Posterior vena cava (tissue), 2 donors: Measurements from ENCODE around the gene NANOS2. TPM values are rescaled to one million over a fixed set of nuclear protein-coding genes. Genes with fewer than 3 reads are reported as not detected.

Source experiments
- DNase-seq: peaks from one replicate; pipeline ENCODE4 v3.0.0-alpha.2; 2020; ENCODE audit warnings: low spot score
- intact Hi-C, 2 donors: fragments of 100-400 bp; cut with DNase I; formaldehyde crosslinking; loops; one replicate each; pipeline versions ENCODE4 v1.14.1 to v1.14.2; 2022 to 2023
- long read RNA-seq, 2 donors: library from polyadenylated mRNA; unstranded; transcript quantifications; one replicate each; pipeline ENCODE4 v2.0.0, GENCODE V29; 2020 to 2021
- total RNA-seq, 2 donors: library from RNA; stranded (reverse); fragmentation: NEBNext Ultra II Directional; extraction: Animal tissue kit (Norgen Biotek cat#: 25700); gene quantifications; one replicate each; pipeline ENCODE4 v1.2.1, GENCODE V29; 2021
- donor health status: DM: yes; HTN: yes; CAD: no.
- donor health status: DM: yes; HTN: yes; CAD: no.

Gene NANOS2
- total RNA-seq = not detected
- long read RNA-seq, donor 1 = 0 reads
- long read RNA-seq, donor 2 = 0 reads

- intact Hi-C loops = no loop called here
Observed at GRCh38 chr19:45913874-45914830, at the start of gene NANOS2. TSS of gene NANOS2 (minus strand) at chr19:45914778. CDS start at chr19:45914693, 85 bp downstream.

GRCh38 chr19:45962021-45962420 is 47.4 kb upstream of the NANOS2 start:
- no peak for DNase-seq
- intact Hi-C loops = no loop called here

More at GRCh38 chr19:45913874-45914830, at the start of gene NANOS2:
- DNase-seq = no peak

- intact Hi-C loops = no loop called here
- DNase-seq = no peak
Observed at GRCh38 chr19:45960595-45961235, 46.1 kb upstream of the NANOS2 start.

- intact Hi-C loops = no loop called here
Observed at GRCh38 chr19:45959517-45960025, 45.0 kb upstream of the NANOS2 start.

GRCh38 chr19:45958769-45959516 is 44.4 kb upstream of the NANOS2 start:
- intact Hi-C loops = no loop called here

More at GRCh38 chr19:45959517-45960025, 45.0 kb upstream of the NANOS2 start:
- DNase-seq = no peak

GRCh38 chr19:45958320-45958719 is 43.7 kb upstream of the NANOS2 start:
- no peak for DNase-seq
- intact Hi-C loops = no loop called here

More at GRCh38 chr19:45958769-45959516, 44.4 kb upstream of the NANOS2 start:
- DNase-seq = no peak

GRCh38 chr19:45955905-45956608 is 41.5 kb upstream of the NANOS2 start:
- DNase-seq = no peak
- intact Hi-C loops = no loop called here

GRCh38 chr19:45954156-45954555 is 39.6 kb upstream of the NANOS2 start:
- intact Hi-C loops = no loop called here
- DNase-seq = no peak

GRCh38 chr19:45953676-45954075 is 39.1 kb upstream of the NANOS2 start:
- intact Hi-C loops = no loop called here
- DNase-seq = no peak

GRCh38 chr19:45952686-45953505 is 38.3 kb upstream of the NANOS2 start:
- no peak for DNase-seq
- intact Hi-C loops = no loop called here

GRCh38 chr19:45952341-45952685 is 37.7 kb upstream of the NANOS2 start:
- DNase-seq = no peak
- intact Hi-C loops = no loop called here

GRCh38 chr19:45947926-45948325 is 33.3 kb upstream of the NANOS2 start:
- DNase-seq = no peak
- intact Hi-C loops = no loop called here

- no peak for DNase-seq
- intact Hi-C loops = no loop called here
Observed at GRCh38 chr19:45940515-45940805, 25.9 kb upstream of the NANOS2 start.

GRCh38 chr19:45939792-45940514 is 25.4 kb upstream of the NANOS2 start:
- no peak for DNase-seq
- intact Hi-C loops = no loop called here

- no peak for DNase-seq
- intact Hi-C loops = no loop called here
Observed at GRCh38 chr19:45938733-45939319, 24.2 kb upstream of the NANOS2 start.

GRCh38 chr19:45935267-45935666 is 20.7 kb upstream of the NANOS2 start:
- DNase-seq = no peak
- intact Hi-C loops = no loop called here

GRCh38 chr19:45934551-45935230 is 20.1 kb upstream of the NANOS2 start:
- intact Hi-C loops = no loop called here
- DNase-seq = no peak
